NT2/D1 (cell line): Measurements from ENCODE around the gene MRPL16.
"Not testable (repeated sequence)": the region's sequence is repeated elsewhere in the genome, so short reads cannot be mapped to it uniquely, and the experiment has no call there.

Experiments
- SUZ12 ChIP-seq: IDR thresholded peaks from 2 replicates; pipeline ENCODE4 v1.6.1; 2011; ENCODE audit not compliant: insufficient read length, insufficient read depth; ENCODE audit errors: extremely low read depth
- YY1 ChIP-seq: IDR thresholded peaks from 2 replicates; pipeline ENCODE4 v1.6.1; 2011; ENCODE audit not compliant: insufficient read length, insufficient read depth
- ZNF274 ChIP-seq: IDR thresholded peaks from 2 replicates; pipeline ENCODE4 v1.6.1; 2011; ENCODE audit warnings: mild to moderate bottlenecking, low read depth, low read length

- TF ChIP-seq ZNF274, YY1, SUZ12: not testable (repeated sequence)
Measured at GRCh38 chr11:59851416-59851815, 40.8 kb upstream of the MRPL16 start.
